BLaER1 treated with 17β-estradiol and CSF1 and Interleukin-3, amounts not matched to agents 10 nM and 100 nM (cell line): ENCODE measurements around the gene PDZD8.
A peak's percentile ranks its signal among the peaks of the same experiment; 100 is the strongest.

ENCODE experiments used
- H3K27ac ChIP-seq, 11 experiments: shearing (Covaris generic); formaldehyde crosslinking; 2 replicates each; pipeline ENCODE4 v1.8.1; 2022
- H3K27me3 ChIP-seq, 11 experiments: shearing (Covaris generic); formaldehyde crosslinking; 2 replicates each; pipeline ENCODE4 v1.8.1; 2022
- H3K36me3 ChIP-seq, 11 experiments: shearing (Covaris generic); formaldehyde crosslinking; 2 replicates each; pipeline ENCODE4 v1.8.1; 2022
- H3K4me1 ChIP-seq, 10 experiments: shearing (Covaris generic); formaldehyde crosslinking; 2 replicates each; pipeline ENCODE4 v1.8.1; 2022
- H3K4me2 ChIP-seq, 11 experiments: shearing (Covaris generic); formaldehyde crosslinking; 2 replicates each; pipeline ENCODE4 v1.8.1; 2022
- H3K4me3 ChIP-seq, 10 experiments: shearing (Covaris generic); formaldehyde crosslinking; 2 replicates each; pipeline ENCODE4 v1.8.1; 2022
- H3K9ac ChIP-seq, 11 experiments: shearing (Covaris generic); formaldehyde crosslinking; 2 replicates each; pipeline ENCODE4 v1.8.1; 2022
- H3K9me3 ChIP-seq, 11 experiments: shearing (Covaris generic); formaldehyde crosslinking; replicated peaks in 1 of 11; 2 replicates each; pipeline ENCODE4 v1.8.1; 2022
- H4K20me1 ChIP-seq, 11 experiments: shearing (Covaris generic); formaldehyde crosslinking; 2 replicates each; pipeline ENCODE4 v1.8.1; 2022
- Cebpa-rat ChIP-seq, 11 experiments: shearing (Covaris generic); IDR thresholded peaks; 2 replicates each; pipeline ENCODE4 v1.8.1; 2022

PDZD8 gene

GRCh38 chr10:117399341-117400196 lies 24.3 kb upstream of the PDZD8 start:
- peaks cover 0 to 12% (median 7%) of the 10 kb centered on the region in 10 experiments; a peak in 7 of 20 replicates for H3K4me1 ChIP-seq
- H3K27me3 ChIP-seq = no peaks in the 10 kb centered on the region
- H3K9ac ChIP-seq = no peak overlapping the region
- no peak overlapping the region for H3K27ac ChIP-seq
- no peaks in the 10 kb centered on the region for H4K20me1 ChIP-seq
- peak overlapping the region in 7 of 11 experiments; percentile 9 to 61 (median 27); a peak in 11 of 22 replicates for H3K4me2 ChIP-seq
- H3K9me3 ChIP-seq = peaks cover 0 to 11% (median 0%) of the 10 kb centered on the region in 11 experiments; a peak in 3 of 22 replicates
- H3K36me3 ChIP-seq = no peaks in the 10 kb centered on the region
- TF ChIP-seq Cebpa-rat (IDR thresholded peaks at IDR 0.05) = no peak
- H3K4me3 ChIP-seq = no peak overlapping the region

GRCh38 chr10:117398029-117398428 lies 22.8 kb upstream of the PDZD8 start:
- no peaks in the 10 kb centered on the region for H4K20me1 ChIP-seq
- no peak overlapping the region for H3K27ac ChIP-seq
- TF ChIP-seq Cebpa-rat (IDR thresholded peaks at IDR 0.05) = no peak
- no peaks in the 10 kb centered on the region for H3K36me3 ChIP-seq
- no peak overlapping the region for H3K4me3 ChIP-seq
- no peaks in the 10 kb centered on the region for H3K27me3 ChIP-seq
- H3K9me3 ChIP-seq = peaks cover 0 to 11% (median 0%) of the 10 kb centered on the region in 11 experiments; a peak in 3 of 22 replicates
- H3K9ac ChIP-seq = no peak overlapping the region
- peaks cover 0 to 12% (median 7%) of the 10 kb centered on the region in 10 experiments; a peak in 7 of 20 replicates for H3K4me1 ChIP-seq
- no peak overlapping the region for H3K4me2 ChIP-seq

GRCh38 chr10:117391436-117392205 lies 16.4 kb upstream of the PDZD8 start:
- Histone ChIP-seq H3K36me3 (no peaks in the 10 kb centered on the region), H3K27me3 (no peaks in the 10 kb centered on the region), H3K27ac (no peak overlapping the region), H3K9ac (no peak overlapping the region), H3K4me1 (no peaks in the 10 kb centered on the region), H4K20me1 (no peaks in the 10 kb centered on the region), H3K4me3 (no peak overlapping the region), H3K4me2 (no peak overlapping the region), H3K9me3 (peaks cover 0 to 6% (median 0%) of the 10 kb centered on the region in 11 experiments; a peak in 3 of 22 replicates)
- no peak for TF ChIP-seq Cebpa-rat (IDR thresholded peaks at IDR 0.05)

GRCh38 chr10:117390420-117390819 lies 15.2 kb upstream of the PDZD8 start:
- no peak overlapping the region for H3K9ac ChIP-seq
- no peak overlapping the region for H3K27ac ChIP-seq
- peaks cover 0 to 6% (median 0%) of the 10 kb centered on the region in 11 experiments; a peak in 3 of 22 replicates for H3K9me3 ChIP-seq
- no peaks in the 10 kb centered on the region for H4K20me1 ChIP-seq
- H3K36me3 ChIP-seq = no peaks in the 10 kb centered on the region
- TF ChIP-seq Cebpa-rat (IDR thresholded peaks at IDR 0.05) = no peak
- H3K4me2 ChIP-seq = no peak overlapping the region
- H3K4me1 ChIP-seq = no peaks in the 10 kb centered on the region
- H3K27me3 ChIP-seq = no peaks in the 10 kb centered on the region
- H3K4me3 ChIP-seq = no peak overlapping the region

- no peak overlapping the region for H3K4me2 ChIP-seq
- no peak overlapping the region for H3K27ac ChIP-seq
- H3K4me3 ChIP-seq = no peak overlapping the region
- no peaks in the 10 kb centered on the region for H3K4me1 ChIP-seq
- H3K36me3 ChIP-seq = no peaks in the 10 kb centered on the region
- H3K9ac ChIP-seq = no peak overlapping the region
- peaks cover 0 to 6% (median 0%) of the 10 kb centered on the region in 11 experiments; a peak in 4 of 22 replicates for H3K9me3 ChIP-seq
- H3K27me3 ChIP-seq = no peaks in the 10 kb centered on the region
- no peaks in the 10 kb centered on the region for H4K20me1 ChIP-seq
- no peak for TF ChIP-seq Cebpa-rat (IDR thresholded peaks at IDR 0.05)
Measured at GRCh38 chr10:117386805-117387204, 11.6 kb upstream of the PDZD8 start.

GRCh38 chr10:117382861-117383260 lies 7.6 kb upstream of the PDZD8 start:
- Histone ChIP-seq H3K9ac (no peak overlapping the region), H3K9me3 (peaks cover 0 to 4% (median 0%) of the 10 kb centered on the region in 11 experiments; a peak in 1 of 22 replicates), H4K20me1 (no peaks in the 10 kb centered on the region), H3K4me2 (no peak overlapping the region), H3K27me3 (no peaks in the 10 kb centered on the region), H3K36me3 (no peaks in the 10 kb centered on the region), H3K27ac (no peak overlapping the region), H3K4me3 (no peak overlapping the region), H3K4me1 (no peaks in the 10 kb centered on the region)
- no peak for TF ChIP-seq Cebpa-rat (IDR thresholded peaks at IDR 0.05)

- H3K9ac ChIP-seq = peak overlapping the region; percentile 88 to 98 (median 95)
- peaks cover 42 to 54% (median 50%) of the 10 kb centered on the region in 11 experiments for H4K20me1 ChIP-seq
- peak overlapping the region; percentile 89 to 99 (median 94) for H3K4me2 ChIP-seq
- no peaks in the 10 kb centered on the region for H3K27me3 ChIP-seq
- peaks cover 23 to 45% (median 41%) of the 10 kb centered on the region in 10 experiments for H3K4me1 ChIP-seq
- TF ChIP-seq Cebpa-rat (IDR thresholded peaks at IDR 0.05) = no peak
- H3K4me3 ChIP-seq = peak overlapping the region; percentile 77 to 98 (median 94)
- no peaks in the 10 kb centered on the region for H3K9me3 ChIP-seq
- peaks cover 0 to 23% (median 8%) of the 10 kb centered on the region in 11 experiments; a peak in 10 of 22 replicates for H3K36me3 ChIP-seq
- H3K27ac ChIP-seq = peak overlapping the region; percentile 87 to 96 (median 94)
Measured at GRCh38 chr10:117374506-117375359, 507 bp downstream of the PDZD8 start.

GRCh38 chr10:117373823-117374505 lies 1.3 kb downstream of the PDZD8 start:
- Histone ChIP-seq H3K4me3 (peak overlapping the region; percentile 77 to 98 (median 94)), H3K36me3 (peaks cover 0 to 30% (median 12%) of the 10 kb centered on the region in 11 experiments; a peak in 12 of 22 replicates), H3K9ac (peak overlapping the region; percentile 88 to 98 (median 95)), H3K27me3 (no peaks in the 10 kb centered on the region), H4K20me1 (peaks cover 48 to 62% (median 58%) of the 10 kb centered on the region in 11 experiments), H3K27ac (peak overlapping the region; percentile 87 to 96 (median 94)), H3K4me1 (peaks cover 24 to 50% (median 44%) of the 10 kb centered on the region in 10 experiments), H3K4me2 (peak overlapping the region; percentile 89 to 99 (median 94)), H3K9me3 (no peaks in the 10 kb centered on the region)
- peak in 5 of 11 experiments; percentile 18 to 85 (median 39); a peak in 5 of 22 replicates for TF ChIP-seq Cebpa-rat (IDR thresholded peaks at IDR 0.05)
